ENCODE data around the gene LYRM2.

- TF ChIP-seq POLR2A (IDR thresholded peaks at IDR 0.05) = no peak
- TF ChIP-seq CTCF (IDR thresholded peaks at IDR 0.05) = no peak
These were observed 4.9 kb upstream of the LYRM2 start for GRCh38 chr6:89643406-89643805.
